IMR-90 (cell line): ENCODE results near the gene LGALS4.

Experiments
- CEBPB ChIP-seq: IDR thresholded peaks from 2 replicates; pipeline ENCODE4 v1.6.1; 2012; ENCODE audit warnings: low read depth, low read length, improper control_type of control experiment
- POLR2A ChIP-seq: IDR thresholded peaks from 2 replicates; pipeline ENCODE4 v1.6.1; 2012; ENCODE audit warnings: mild to moderate bottlenecking, low read depth, low read length

GRCh38 chr19:38795549-38795948 lies 17.2 kb downstream of the LGALS4 start:
- no peak for TF ChIP-seq POLR2A
- no peak for TF ChIP-seq CEBPB
